Measurements from ENCODE around the gene RARRES2. TPM values are rescaled to one million over a fixed set of nuclear protein-coding genes. Genes with fewer than 3 reads are reported as not detected.

The RARRES2 gene
- polyA plus RNA-seq, 2 donors: 22.6 to 39.3 TPM

DNA sequence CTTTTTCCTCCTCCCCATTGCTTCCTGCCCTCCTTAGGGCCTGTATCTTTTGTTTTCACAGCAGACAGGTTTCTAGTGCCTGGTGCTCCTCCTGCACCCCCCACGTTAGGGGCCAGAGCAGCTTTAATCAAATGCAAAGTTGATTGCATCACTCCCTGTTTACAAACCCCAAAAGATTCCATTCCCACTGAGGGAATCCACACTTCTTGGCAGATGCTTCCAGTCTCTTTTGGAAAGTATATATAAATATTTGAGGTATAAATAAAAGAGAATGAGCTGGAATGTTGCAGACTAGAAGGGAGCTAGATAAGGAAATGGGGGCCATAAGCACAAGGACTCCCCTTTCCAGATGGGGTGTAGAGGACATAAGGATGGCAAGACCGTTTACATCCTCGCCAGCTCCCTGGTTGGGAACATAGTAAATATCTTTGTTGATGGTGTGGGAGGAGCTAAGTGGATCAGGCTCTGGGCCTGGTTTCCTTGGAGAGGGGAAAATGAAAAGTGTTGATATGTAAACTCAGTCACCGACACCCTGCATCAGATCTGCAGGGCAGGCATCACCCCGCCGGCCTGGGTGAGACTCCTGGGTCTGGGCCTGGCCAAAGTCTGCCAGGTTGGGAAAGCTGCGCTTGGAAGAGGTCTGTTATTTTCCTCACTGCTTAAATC lies 6.2 kb downstream of the RARRES2 start:
- no peaks in the 10 kb centered on the region for H3K27me3 ChIP-seq (ENCODE audit: control insufficient read depth in 1 of 2, insufficient read depth in 2 of 2, low read length in 2 of 2)
- peak overlapping the region; percentile 47 to 52 for H3K27ac ChIP-seq (ENCODE audit: low read depth in 2 of 2, low read length in 1 of 2)
- H3K4me1 ChIP-seq (ENCODE audit: control insufficient read depth in 2 of 2, insufficient read depth in 2 of 2, low read length in 1 of 2): peaks cover 3 to 22% of the 10 kb centered on the region in 2 donors
- H3K36me3 ChIP-seq (ENCODE audit: control insufficient read depth in 2 of 2, insufficient read depth in 2 of 2, low read length in 1 of 2): peaks cover 5 to 17% of the 10 kb centered on the region in 2 donors
- H3K4me3 ChIP-seq (ENCODE audit: low read depth in 1 of 2, low read length in 2 of 2): no peak overlapping the region
- WGBS, 2 donors: 43 to 46% methylated on average over 7 of the region's 7 CpGs
- H3K9me3 ChIP-seq (ENCODE audit: control insufficient read depth in 2 of 2, insufficient read depth in 1 of 2, low read depth in 1 of 2, low read length in 1 of 2): peaks cover 0 to 2% of the 10 kb centered on the region in 2 donors

DNA sequence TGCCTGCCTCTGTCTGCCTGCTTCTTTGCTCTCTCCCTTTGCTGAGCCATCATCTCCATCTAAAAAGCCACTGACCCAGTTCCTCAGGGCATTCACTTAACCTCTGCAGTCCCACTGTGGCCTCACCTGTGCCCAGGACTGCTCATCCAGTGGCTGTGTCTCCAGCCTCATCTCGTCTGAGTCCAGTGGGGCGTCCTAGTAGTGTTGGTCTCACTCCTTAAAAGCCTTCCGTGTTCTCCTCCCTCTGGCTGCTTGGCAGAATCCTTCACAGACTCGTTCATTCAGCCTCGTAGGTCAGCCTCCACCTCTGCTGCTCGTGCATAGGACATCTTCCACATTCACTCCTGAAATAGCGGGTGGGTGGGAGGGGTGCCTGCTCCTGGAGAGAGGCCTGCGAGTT lies 7.3 kb downstream of the RARRES2 start:
- peaks cover 0 to 2% of the 10 kb centered on the region in 2 donors for H3K9me3 ChIP-seq (ENCODE audit: control insufficient read depth in 2 of 2, insufficient read depth in 1 of 2, low read depth in 1 of 2, low read length in 1 of 2)
- peaks cover 8 to 23% of the 10 kb centered on the region in 2 donors for H3K36me3 ChIP-seq (ENCODE audit: control insufficient read depth in 2 of 2, insufficient read depth in 2 of 2, low read length in 1 of 2)
- H3K4me3 ChIP-seq (ENCODE audit: low read depth in 1 of 2, low read length in 2 of 2): no peak overlapping the region
- H3K4me1 ChIP-seq (ENCODE audit: control insufficient read depth in 2 of 2, insufficient read depth in 2 of 2, low read length in 1 of 2): peaks cover 3 to 16% of the 10 kb centered on the region in 2 donors
- no peak overlapping the region for H3K27ac ChIP-seq (ENCODE audit: low read depth in 2 of 2, low read length in 1 of 2)
- no peaks in the 10 kb centered on the region for H3K27me3 ChIP-seq (ENCODE audit: control insufficient read depth in 1 of 2, insufficient read depth in 2 of 2, low read length in 2 of 2)
- WGBS, 2 donors: 87 to 90% methylated on average over 8 of the region's 8 CpGs

DNA sequence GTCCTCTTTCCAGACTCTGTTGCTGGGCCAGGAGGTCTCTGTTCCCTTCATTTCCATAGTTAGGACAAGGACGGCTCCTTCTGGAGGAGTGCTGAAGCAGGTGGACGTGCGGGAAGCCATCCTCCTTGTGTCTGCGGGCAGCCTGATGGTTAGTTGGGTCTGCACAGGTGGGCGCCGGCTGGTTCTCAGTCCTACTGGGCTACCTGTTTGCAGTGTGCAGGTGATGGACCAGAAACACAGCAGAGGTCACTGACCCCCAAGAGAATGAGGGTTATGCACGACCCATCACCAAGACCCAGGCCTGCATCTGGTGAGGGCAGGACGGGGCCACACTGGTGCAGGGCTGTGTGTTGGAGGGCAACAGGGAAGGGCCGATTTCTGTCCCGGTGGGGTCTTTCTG lies 7.8 kb downstream of the RARRES2 start:
- Histone ChIP-seq H3K36me3 (ENCODE audit: control insufficient read depth in 2 of 2, insufficient read depth in 2 of 2, low read length in 1 of 2) (peaks cover 8 to 27% of the 10 kb centered on the region in 2 donors), H3K27ac (ENCODE audit: low read depth in 2 of 2, low read length in 1 of 2) (no peak overlapping the region), H3K27me3 (ENCODE audit: control insufficient read depth in 1 of 2, insufficient read depth in 2 of 2, low read length in 2 of 2) (no peaks in the 10 kb centered on the region), H3K4me3 (ENCODE audit: low read depth in 1 of 2, low read length in 2 of 2) (no peak overlapping the region), H3K9me3 (ENCODE audit: control insufficient read depth in 2 of 2, insufficient read depth in 1 of 2, low read depth in 1 of 2, low read length in 1 of 2) (peaks cover 0 to 2% of the 10 kb centered on the region in 2 donors), H3K4me1 (ENCODE audit: control insufficient read depth in 2 of 2, insufficient read depth in 2 of 2, low read length in 1 of 2) (peaks cover 3 to 16% of the 10 kb centered on the region in 2 donors)
- 95 to 97% methylated on average over 10 of the region's 10 CpGs for WGBS, 2 donors

DNA sequence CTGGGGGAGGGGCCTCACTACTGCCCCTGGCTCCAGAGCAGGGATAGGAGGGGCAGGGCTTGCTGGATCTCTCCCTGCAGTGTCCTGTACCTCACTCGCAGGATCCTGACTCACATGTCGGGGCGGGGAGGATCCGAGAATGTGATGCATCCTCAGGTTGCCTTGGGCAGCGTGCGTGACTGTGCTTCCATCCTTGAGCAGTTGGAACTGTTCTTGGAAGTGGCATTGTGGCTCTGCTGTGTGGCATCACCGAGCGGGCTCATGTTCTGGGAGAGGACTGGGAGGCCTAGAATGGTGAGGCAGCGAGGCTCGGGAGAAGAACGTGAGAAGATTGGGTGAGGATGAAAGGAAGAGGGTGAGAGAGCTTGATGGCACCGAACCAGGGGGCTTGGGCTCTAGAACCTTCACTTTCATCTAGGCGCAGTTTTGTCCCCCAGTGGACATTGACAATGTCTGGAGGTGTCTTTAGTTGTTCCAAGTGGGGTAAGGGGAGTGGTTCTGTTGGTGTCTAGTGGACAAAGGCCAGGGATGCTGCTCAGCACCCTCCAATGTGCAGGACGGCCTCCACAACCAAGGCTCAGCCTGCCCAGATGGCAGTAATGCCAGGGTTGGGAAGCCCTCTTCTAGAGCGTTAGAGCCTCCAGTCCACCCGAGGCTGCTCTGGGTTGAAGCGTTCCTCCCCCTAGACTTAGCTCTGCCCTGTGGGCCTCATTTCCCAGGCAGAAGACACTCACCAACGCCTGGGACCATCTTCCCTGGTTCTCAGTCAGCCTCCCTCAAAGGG lies 8.4 kb downstream of the RARRES2 start:
- Histone ChIP-seq H3K27me3 (ENCODE audit: control insufficient read depth in 1 of 2, insufficient read depth in 2 of 2, low read length in 2 of 2) (no peaks in the 10 kb centered on the region), H3K36me3 (ENCODE audit: control insufficient read depth in 2 of 2, insufficient read depth in 2 of 2, low read length in 1 of 2) (peaks cover 8 to 32% of the 10 kb centered on the region in 2 donors), H3K4me1 (ENCODE audit: control insufficient read depth in 2 of 2, insufficient read depth in 2 of 2, low read length in 1 of 2) (peaks cover 3 to 16% of the 10 kb centered on the region in 2 donors), H3K4me3 (ENCODE audit: low read depth in 1 of 2, low read length in 2 of 2) (no peak overlapping the region), H3K9me3 (ENCODE audit: control insufficient read depth in 2 of 2, insufficient read depth in 1 of 2, low read depth in 1 of 2, low read length in 1 of 2) (peaks cover 0 to 2% of the 10 kb centered on the region in 2 donors), H3K27ac (ENCODE audit: low read depth in 2 of 2, low read length in 1 of 2) (no peak overlapping the region)
- WGBS, 2 donors: 89% methylated on average over 18 of the region's 18 CpGs

DNA sequence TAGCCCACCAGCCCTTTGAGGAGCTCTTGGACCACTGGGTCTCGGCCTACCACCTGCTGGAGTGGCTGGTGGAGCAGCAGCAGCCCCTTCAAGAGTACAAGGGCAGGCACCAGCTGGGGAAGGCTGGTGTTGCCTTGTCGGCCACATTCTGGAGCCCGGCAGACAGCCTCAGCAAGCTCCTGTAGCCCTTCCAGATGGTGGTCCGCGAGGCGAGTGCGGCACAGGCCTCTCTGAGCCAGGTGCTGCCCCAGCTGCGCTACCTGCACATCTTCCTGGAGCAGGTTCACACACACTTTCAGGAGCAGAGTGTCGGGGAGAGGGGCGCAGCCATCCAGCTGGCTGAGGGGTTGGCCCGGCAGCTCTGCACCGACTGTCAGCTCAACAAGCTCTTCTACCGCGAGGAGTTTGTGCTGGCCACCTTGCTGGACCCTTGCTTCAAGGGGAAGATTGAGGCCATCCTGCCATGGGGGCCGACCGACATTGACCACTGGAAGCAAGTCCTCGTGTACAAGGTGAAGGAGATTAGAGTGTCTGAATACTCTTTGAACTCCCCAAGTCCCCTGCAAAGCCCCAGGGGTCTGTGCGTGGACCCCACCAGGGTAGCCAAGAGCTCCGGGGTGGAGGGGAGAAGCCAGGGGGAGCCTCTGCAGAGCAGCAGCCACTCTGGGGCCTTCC lies 11.1 kb downstream of the RARRES2 start:
- H3K27ac ChIP-seq (ENCODE audit: low read depth in 2 of 2, low read length in 1 of 2): no peak overlapping the region
- peaks cover 0 to 2% of the 10 kb centered on the region in 2 donors for H3K9me3 ChIP-seq (ENCODE audit: control insufficient read depth in 2 of 2, insufficient read depth in 1 of 2, low read depth in 1 of 2, low read length in 1 of 2)
- WGBS, 2 donors: 94 to 95% methylated on average over 19 of the region's 19 CpGs
- H3K4me3 ChIP-seq (ENCODE audit: low read depth in 1 of 2, low read length in 2 of 2): no peak overlapping the region
- H3K27me3 ChIP-seq (ENCODE audit: control insufficient read depth in 1 of 2, insufficient read depth in 2 of 2, low read length in 2 of 2): no peaks in the 10 kb centered on the region
- H3K4me1 ChIP-seq (ENCODE audit: control insufficient read depth in 2 of 2, insufficient read depth in 2 of 2, low read length in 1 of 2): peaks cover 2 to 3% of the 10 kb centered on the region in 2 donors
- H3K36me3 ChIP-seq (ENCODE audit: control insufficient read depth in 2 of 2, insufficient read depth in 2 of 2, low read length in 1 of 2): peaks cover 8 to 25% of the 10 kb centered on the region in 2 donors

- H3K27ac ChIP-seq (ENCODE audit: low read depth in 2 of 2, low read length in 1 of 2): no peak overlapping the region
- H3K36me3 ChIP-seq (ENCODE audit: control insufficient read depth in 2 of 2, insufficient read depth in 2 of 2, low read length in 1 of 2): peaks cover 8 to 25% of the 10 kb centered on the region in 2 donors
- no peaks in the 10 kb centered on the region for H3K27me3 ChIP-seq (ENCODE audit: control insufficient read depth in 1 of 2, insufficient read depth in 2 of 2, low read length in 2 of 2)
- 82 to 86% methylated on average over 22 of the region's 22 CpGs for WGBS, 2 donors
- H3K4me1 ChIP-seq (ENCODE audit: control insufficient read depth in 2 of 2, insufficient read depth in 2 of 2, low read length in 1 of 2): peaks cover 3 to 4% of the 10 kb centered on the region in 2 donors
- peaks cover 0 to 2% of the 10 kb centered on the region in 2 donors for H3K9me3 ChIP-seq (ENCODE audit: control insufficient read depth in 2 of 2, insufficient read depth in 1 of 2, low read depth in 1 of 2, low read length in 1 of 2)
- H3K4me3 ChIP-seq (ENCODE audit: low read depth in 1 of 2, low read length in 2 of 2): no peak overlapping the region
Observed at GRCh38 chr7:150329331-150330120, 11.9 kb downstream of the RARRES2 start.

DNA sequence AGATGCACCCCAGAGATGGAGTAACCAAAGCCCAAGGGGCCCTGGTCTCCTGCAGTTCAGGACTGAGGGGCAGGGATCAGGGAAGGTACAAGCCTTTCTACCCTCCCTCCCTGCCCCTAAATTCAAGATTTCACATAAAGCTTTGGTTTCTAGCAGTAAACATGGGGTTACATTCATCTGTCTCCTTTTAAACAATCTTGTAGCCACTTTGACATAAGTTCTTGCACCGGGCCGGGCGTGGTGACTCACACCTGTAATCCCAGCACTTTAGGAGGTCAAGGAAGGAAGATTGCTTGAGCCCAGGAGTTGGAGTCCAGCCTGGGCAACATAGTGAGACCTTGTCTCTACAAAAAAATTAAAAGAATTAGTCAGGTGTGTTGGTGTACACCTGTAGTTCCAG lies 14.1 kb downstream of the RARRES2 start:
- H3K27me3 ChIP-seq (ENCODE audit: control insufficient read depth in 1 of 2, insufficient read depth in 2 of 2, low read length in 2 of 2): no peaks in the 10 kb centered on the region
- 83 to 88% methylated on average over 3 of the region's 3 CpGs for WGBS, 2 donors

GRCh38 chr7:150326657-150327268 lies 14.7 kb downstream of the RARRES2 start:
- WGBS, 2 donors: 90 to 92% methylated on average over 4 of the region's 4 CpGs
- Histone ChIP-seq H3K9me3 (ENCODE audit: control insufficient read depth in 2 of 2, insufficient read depth in 1 of 2, low read depth in 1 of 2, low read length in 1 of 2) (no peaks in the 10 kb centered on the region), H3K27ac (ENCODE audit: low read depth in 2 of 2, low read length in 1 of 2) (no peak overlapping the region), H3K4me1 (ENCODE audit: control insufficient read depth in 2 of 2, insufficient read depth in 2 of 2, low read length in 1 of 2) (peaks cover 0 to 12% of the 10 kb centered on the region in 2 donors), H3K27me3 (ENCODE audit: control insufficient read depth in 1 of 2, insufficient read depth in 2 of 2, low read length in 2 of 2) (no peaks in the 10 kb centered on the region), H3K4me3 (ENCODE audit: low read depth in 1 of 2, low read length in 2 of 2) (no peak overlapping the region), H3K36me3 (ENCODE audit: control insufficient read depth in 2 of 2, insufficient read depth in 2 of 2, low read length in 1 of 2) (peaks cover 8 to 22% of the 10 kb centered on the region in 2 donors)

More for the DNA sequence above, 14.1 kb downstream of the RARRES2 start:
- Histone ChIP-seq H3K36me3 (ENCODE audit: control insufficient read depth in 2 of 2, insufficient read depth in 2 of 2, low read length in 1 of 2) (peaks cover 8 to 22% of the 10 kb centered on the region in 2 donors), H3K27ac (ENCODE audit: low read depth in 2 of 2, low read length in 1 of 2) (no peak overlapping the region), H3K4me1 (ENCODE audit: control insufficient read depth in 2 of 2, insufficient read depth in 2 of 2, low read length in 1 of 2) (peaks cover 0 to 9% of the 10 kb centered on the region in 2 donors), H3K4me3 (ENCODE audit: low read depth in 1 of 2, low read length in 2 of 2) (no peak overlapping the region), H3K9me3 (ENCODE audit: control insufficient read depth in 2 of 2, insufficient read depth in 1 of 2, low read depth in 1 of 2, low read length in 1 of 2) (no peaks in the 10 kb centered on the region)
